H1 (cell line): ENCODE data around the gene GPATCH2. TPM values are rescaled to one million over a fixed set of nuclear protein-coding genes. Genes with fewer than 3 reads are reported as not detected.

ENCODE experiments used
- CTCF ChIA-PET: fragments of 300-600 bp; sonication (Branson Sonifier 250); formaldehyde crosslinking; loops from one replicate; lab custom pipeline; 2021; ENCODE audit not compliant: partially characterized antibody; lab: Charles Lee
- POLR2A ChIA-PET: fragments of 300-600 bp; sonication (Branson Sonifier 250); formaldehyde crosslinking; loops from one replicate; lab custom pipeline; 2021; ENCODE audit warnings: inconsistent platforms; ENCODE audit not compliant: partially characterized antibody; lab: Charles Lee
- DNase-seq, 2 experiments: peaks; one replicate each; pipeline versions ENCODE4 v3.0.0 to v3.0.0-alpha.2; 2010 to 2022; ENCODE audit warnings: low spot score in 2 of 2, low read depth in 1 of 2, mixed read lengths in 1 of 2
- FAIRE-seq: peaks from 2 replicates; lab custom pipeline; 2011; peaks lifted over from hg19 to GRCh38; lab: Jason Lieb, UNC
- H2AFZ ChIP-seq: 2 replicates; pipeline ENCODE4 v1.8.1; 2012; ENCODE audit warnings: low read length, inconsistent platforms
- H2AK5ac ChIP-seq: 2 replicates; pipeline ENCODE4 v1.6.1; 2013; ENCODE audit warnings: low read depth, low read length
- H2BK120ac ChIP-seq: replicated peaks from 2 replicates; pipeline ENCODE3; 2013; ENCODE audit warnings: low read depth, low read length, inconsistent platforms
- H2BK12ac ChIP-seq: 2 replicates; pipeline ENCODE4 v1.6.1; 2013; ENCODE audit warnings: low read depth, low read length
- H2BK15ac ChIP-seq: 2 replicates; pipeline ENCODE4 v1.6.1; 2013; ENCODE audit warnings: low read length
- H2BK20ac ChIP-seq: 2 replicates; pipeline ENCODE4 v1.6.1; 2013; ENCODE audit warnings: low read length
- H2BK5ac ChIP-seq: 2 replicates; pipeline ENCODE4 v1.6.1; 2013; ENCODE audit warnings: low read depth, low read length
- H3K14ac ChIP-seq: 2 replicates; pipeline ENCODE4 v1.6.1; 2013; ENCODE audit warnings: inconsistent platforms; ENCODE audit not compliant: insufficient read length
- H3K18ac ChIP-seq: 2 replicates; pipeline ENCODE4 v1.6.1; 2013; ENCODE audit warnings: low read length; ENCODE audit errors: extremely low read depth
- H3K23ac ChIP-seq: 2 replicates; pipeline ENCODE4 v1.6.1; 2013; ENCODE audit warnings: inconsistent platforms; ENCODE audit not compliant: insufficient read length
- H3K23me2 ChIP-seq: 2 replicates; pipeline ENCODE4 v1.6.1; 2013; ENCODE audit warnings: low read depth, low read length
- H3K27ac ChIP-seq: 2 replicates; pipeline ENCODE4 v1.6.1; 2011; ENCODE audit warnings: low read depth, low read length, inconsistent platforms
- H3K27me3 ChIP-seq, 4 experiments: replicated peaks in 1 of 4; 1 replicate in 1 of 4; 2 replicates in 3 of 4; pipeline versions ENCODE4 v1.6.1 to v1.8.1; 2011 to 2013; ENCODE audit warnings: low read length in 3 of 4, mild to moderate bottlenecking in 3 of 4, inconsistent platforms in 2 of 4, mixed read lengths in 2 of 4, moderate library complexity in 1 of 4; ENCODE audit not compliant: control insufficient read depth in 3 of 4, insufficient read depth in 3 of 4; ENCODE audit errors: extremely low read depth in 1 of 4
- H3K36me3 ChIP-seq, 4 experiments: 2 replicates each; pipeline versions ENCODE4 v1.6.1 to v1.8.1; 2011 to 2013; ENCODE audit warnings: mild to moderate bottlenecking in 4 of 4, low read length in 3 of 4, moderate library complexity in 2 of 4, control low read depth in 1 of 4, inconsistent platforms in 1 of 4; ENCODE audit not compliant: insufficient read depth in 4 of 4, control insufficient read depth in 2 of 4
- H3K4ac ChIP-seq: replicated peaks from 2 replicates; pipeline ENCODE3; 2013; ENCODE audit warnings: low read length, low read depth, mixed read lengths, inconsistent platforms; ENCODE audit not compliant: insufficient read length
- H3K4me1 ChIP-seq, 4 experiments: replicated peaks in 1 of 4; 1 replicate in 1 of 4; 2 replicates in 3 of 4; pipeline versions ENCODE4 v1.6.1 to v1.8.1; 2011 to 2013; ENCODE audit warnings: low read length in 3 of 4, inconsistent platforms in 2 of 4, mixed read lengths in 1 of 4; ENCODE audit not compliant: insufficient read depth in 4 of 4, control insufficient read depth in 3 of 4
- H3K4me2 ChIP-seq, 2 experiments: 2 replicates each; pipeline versions ENCODE4 v1.6.1 to v1.8.1; 2011 to 2013; ENCODE audit warnings: low read depth in 2 of 2, low read length in 2 of 2, control low read depth in 1 of 2, inconsistent platforms in 1 of 2, mild to moderate bottlenecking in 1 of 2; ENCODE audit not compliant: insufficient read depth in 1 of 2
- H3K4me3 ChIP-seq, 4 experiments: fragments of 200-600, 300-600 bp in 1 of 4; sonication (generic), shearing (Covaris generic), sonication (Bioruptor Twin) in 1 of 4; 2 replicates each; pipeline versions ENCODE4 v1.5.1 to v1.8.1; 2011 to 2016; ENCODE audit warnings: low read length in 4 of 4, low read depth in 3 of 4, control low read depth in 2 of 4, inconsistent platforms in 2 of 4, mild to moderate bottlenecking in 2 of 4, mixed read lengths in 1 of 4, moderate library complexity in 1 of 4; ENCODE audit not compliant: insufficient read depth in 2 of 4; ENCODE audit errors: extremely low read depth in 1 of 4
- H3K56ac ChIP-seq: replicated peaks from 2 replicates; pipeline ENCODE3; 2013; ENCODE audit warnings: low read depth, mild to moderate bottlenecking, mixed read lengths, low read length, inconsistent platforms; ENCODE audit not compliant: insufficient read length
- H3K79me1 ChIP-seq: 2 replicates; pipeline ENCODE4 v1.6.1; 2013; ENCODE audit warnings: low read depth, low read length, control low read depth
- H3K79me2 ChIP-seq, 2 experiments: 2 replicates each; pipeline versions ENCODE4 v1.6.1 to v1.8.1; 2012 to 2013; ENCODE audit warnings: low read length in 2 of 2, mild to moderate bottlenecking in 2 of 2, inconsistent platforms in 1 of 2; ENCODE audit not compliant: insufficient read depth in 2 of 2, control insufficient read depth in 1 of 2
- H3K9ac ChIP-seq, 4 experiments: replicated peaks in 1 of 4; 1 replicate in 1 of 4; 2 replicates in 3 of 4; pipeline versions ENCODE4 v1.6.1 to v1.8.1; 2011 to 2013; ENCODE audit warnings: low read depth in 3 of 4, low read length in 3 of 4, control low read depth in 2 of 4, mild to moderate bottlenecking in 2 of 4, moderate library complexity in 2 of 4, inconsistent platforms in 1 of 4; ENCODE audit errors: extremely low read depth in 1 of 4
- H3K9me3 ChIP-seq, 2 experiments: 2 replicates each; pipeline versions ENCODE4 v1.6.1 to v1.8.1; 2012 to 2013; ENCODE audit warnings: mild to moderate bottlenecking in 2 of 2, moderate library complexity in 2 of 2, control low read depth in 1 of 2, inconsistent platforms in 1 of 2, low read depth in 1 of 2, low read length in 1 of 2, mixed read lengths in 1 of 2; ENCODE audit not compliant: insufficient read depth in 2 of 2
- H4K20me1 ChIP-seq, 2 experiments: replicated peaks in 1 of 2; 2 replicates each; pipeline versions ENCODE3 to v1.8.1; 2011 to 2013; ENCODE audit warnings: inconsistent platforms in 2 of 2, low read length in 2 of 2, mild to moderate bottlenecking in 1 of 2; ENCODE audit not compliant: insufficient read depth in 2 of 2, control insufficient read depth in 1 of 2
- H4K5ac ChIP-seq: 2 replicates; pipeline ENCODE4 v1.6.1; 2013; ENCODE audit warnings: low read length, low read depth, mixed read lengths, inconsistent platforms; ENCODE audit not compliant: insufficient read length
- H4K8ac ChIP-seq: 2 replicates; pipeline ENCODE4 v1.8.0; 2013; ENCODE audit warnings: mild to moderate bottlenecking, moderate library complexity, low read length, inconsistent platforms; ENCODE audit not compliant: insufficient read depth; ENCODE audit errors: extremely low read depth
- H4K91ac ChIP-seq: replicated peaks from 2 replicates; pipeline ENCODE3; 2013; ENCODE audit warnings: low read length, mixed read lengths, inconsistent platforms; ENCODE audit not compliant: insufficient read length
- BRCA1 ChIP-seq: IDR thresholded peaks from 2 replicates; pipeline ENCODE4 v1.6.1; 2012; ENCODE audit warnings: low read depth, low read length, improper control_type of control experiment
- CBX5 ChIP-seq: fragments of 300-800, 300-1000 bp; sonication (generic); IDR thresholded peaks from 2 replicates; pipeline ENCODE4 v1.7.1; 2016; ENCODE audit warnings: antibody characterized with exemption, low read length, low read depth
- CBX8 ChIP-seq: fragments of 300-800, 300-1000 bp; sonication (generic); IDR thresholded peaks from 2 replicates; pipeline ENCODE4 v1.7.1; 2016; ENCODE audit warnings: low read depth, low read length, borderline replicate concordance
- FOSL1 ChIP-seq: IDR thresholded peaks from 2 replicates; pipeline ENCODE4 v1.6.1; 2011; ENCODE audit warnings: mild to moderate bottlenecking, low read depth, low read length, moderate library complexity; ENCODE audit not compliant: insufficient read depth
- HDAC6 ChIP-seq: IDR thresholded peaks from one replicate; pipeline ENCODE4 v1.7.1; 2012; ENCODE audit warnings: low read depth, mild to moderate bottlenecking, inconsistent platforms, low read length, moderate library complexity
- JUN ChIP-seq: IDR thresholded peaks from 2 replicates; pipeline ENCODE4 v1.6.1; 2011; ENCODE audit warnings: low read depth, mild to moderate bottlenecking, improper control_type of control experiment, low read length
- RFX5 ChIP-seq: IDR thresholded peaks from 2 replicates; pipeline ENCODE4 v1.6.1; 2011; ENCODE audit warnings: low read depth, low read length, improper control_type of control experiment, borderline replicate concordance
- SIRT6 ChIP-seq: IDR thresholded peaks from one replicate; pipeline ENCODE4 v1.7.1; 2012; ENCODE audit warnings: low read length, inconsistent platforms
- TAF1 ChIP-seq: IDR thresholded peaks from 2 replicates; pipeline ENCODE4 v1.6.1; 2011; ENCODE audit warnings: mild to moderate bottlenecking, low read depth, low read length
- polyA plus RNA-seq, 7 experiments: library from polyadenylated mRNA; depleted of rRNA in 3 of 7; stranded (reverse) in 5 of 7; unstranded in 2 of 7; fragments of >200 nt in 5 of 7; fragments of 200-250 nt in 2 of 7; gene quantifications; 1 replicate in 5 of 7; 2 replicates in 1 of 7; 4 replicates in 1 of 7; pipeline versions ENCODE4 v1.2.1 to v1.2.3, GENCODE V29; 2011 to 2013; ENCODE audit warnings: missing spikeins in 2 of 7, mixed read lengths in 2 of 7
- total RNA-seq: library from RNA; stranded (reverse); fragmentation: NEBNext Ultra II Directional; extraction: Animal tissue kit (Norgen Biotek cat#: 25700); gene quantifications from 2 replicates; pipeline ENCODE4 v1.2.1, GENCODE V29; 2021

Gene GPATCH2
- total and polyA plus RNA-seq, 2 of the 8 experiments (the other 6 are each of a cell fraction or from before 2014, with no cell fraction given): 3.9 to 13.1 TPM

GRCh38 chr1:217495249-217495648 is 135.6 kb downstream of the GPATCH2 start:
- no peaks in the 10 kb centered on the region for H4K20me1 ChIP-seq
- H3K23ac ChIP-seq: no peak overlapping the region
- H4K5ac ChIP-seq: no peak overlapping the region
- no peak overlapping the region for H3K56ac ChIP-seq
- no peaks in the 10 kb centered on the region for H3K9me3 ChIP-seq
- H3K18ac ChIP-seq: no peak overlapping the region
- H3K4me2 ChIP-seq: no peak overlapping the region
- H2BK15ac ChIP-seq: no peak overlapping the region
- DNase-seq (no peak), FAIRE-seq (no peak)
- H3K14ac ChIP-seq: no peak overlapping the region
- peaks cover 0 to 3% (median 0%) of the 10 kb centered on the region in 4 experiments; a peak in 2 of 7 replicates for H3K4me1 ChIP-seq
- no peak overlapping the region for H2AFZ ChIP-seq
- H2BK12ac ChIP-seq: no peak overlapping the region
- H2BK120ac ChIP-seq: no peak overlapping the region
- no peak for TF ChIP-seq HDAC6
- TF ChIP-seq CBX8: no peak
- TF ChIP-seq TAF1: no peak
- TF ChIP-seq FOSL1: no peak
- TF ChIP-seq RFX5: no peak
- TF ChIP-seq SIRT6: no peak
- no peak for TF ChIP-seq JUN
- no peak for TF ChIP-seq BRCA1
- TF ChIP-seq CBX5: no peak
- H3K79me2 ChIP-seq: no peaks in the 10 kb centered on the region
- no peaks in the 10 kb centered on the region for H3K79me1 ChIP-seq
- ChIA-PET POLR2A (no interaction called here), CTCF (interaction anchor here (1.0 to 1.3 kb wide), 2 partner anchors 15 to 18 kb away, joined by 3 read pairs; no protein-coding TSS in a partner anchor)
- H3K27me3 ChIP-seq: no peaks in the 10 kb centered on the region
- H2AK5ac ChIP-seq: no peak overlapping the region
- H3K23me2 ChIP-seq: no peaks in the 10 kb centered on the region
- H3K4ac ChIP-seq: no peak overlapping the region
- H3K9ac ChIP-seq: no peak overlapping the region
- H2BK5ac ChIP-seq: no peak overlapping the region
- no peak overlapping the region for H3K4me3 ChIP-seq
- no peak overlapping the region for H2BK20ac ChIP-seq
- no peak overlapping the region for H4K8ac ChIP-seq
- no peaks in the 10 kb centered on the region for H3K36me3 ChIP-seq
- no peak overlapping the region for H3K27ac ChIP-seq
- no peak overlapping the region for H4K91ac ChIP-seq
